ENCODE results near the gene SNTA1. TPM values are rescaled to one million over a fixed set of nuclear protein-coding genes. Genes with fewer than 3 reads are reported as not detected.
A peak's percentile ranks its signal among the peaks of the same experiment; 100 is the strongest.

The SNTA1 gene
- total and polyA plus RNA-seq, 9 of the 15 experiments (the other 6 are each of a cell fraction or from before 2014, with no cell fraction given) = 1.2 to 40.8 (median 20.3) TPM

DNA sequence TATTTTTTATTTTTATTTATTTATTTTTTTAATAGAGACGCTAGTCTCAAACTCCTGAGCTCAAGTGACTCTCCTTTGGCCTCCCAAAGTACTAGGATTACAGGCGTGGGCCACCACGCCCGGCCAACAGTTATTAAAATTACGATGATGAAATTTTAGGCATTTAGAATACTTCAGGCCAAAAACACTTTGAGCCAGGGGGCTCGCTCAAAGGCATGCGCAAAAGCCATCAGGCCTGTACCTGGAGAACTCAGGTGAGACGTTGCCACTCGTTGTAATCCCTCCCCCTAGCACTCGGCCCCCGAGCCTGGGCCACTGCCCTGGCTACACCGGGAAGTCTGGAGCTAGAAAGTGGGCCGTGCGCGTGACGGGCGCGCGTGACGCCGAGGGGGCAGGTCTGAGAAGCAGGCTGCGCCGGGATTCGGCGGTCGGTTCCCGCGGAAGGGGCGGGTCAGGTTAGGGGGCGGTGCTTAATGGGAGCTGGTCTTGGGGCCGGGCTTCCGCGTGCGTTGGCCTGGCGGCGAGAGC lies 46.0 kb upstream of the SNTA1 start (continued):
- TF ChIP-seq NELFE (IDR thresholded peaks at IDR 0.05; ENCODE audit: insufficient read depth, insufficient read length) = no peak
- TF ChIP-seq IFI16 (CRISPR knock-in tag; IDR thresholded peaks at IDR 0.05) = no peak
- TF ChIP-seq KLF13 (tag; IDR thresholded peaks at IDR 0.05; ENCODE audit: borderline replicate concordance, low read depth) = no peak
- no peak for TF ChIP-seq ZNF830 (CRISPR knock-in tag; IDR thresholded peaks at IDR 0.05)
- TF ChIP-seq KDM1A (IDR thresholded peaks at IDR 0.05) = no peak
- TF ChIP-seq, protein P1, sequence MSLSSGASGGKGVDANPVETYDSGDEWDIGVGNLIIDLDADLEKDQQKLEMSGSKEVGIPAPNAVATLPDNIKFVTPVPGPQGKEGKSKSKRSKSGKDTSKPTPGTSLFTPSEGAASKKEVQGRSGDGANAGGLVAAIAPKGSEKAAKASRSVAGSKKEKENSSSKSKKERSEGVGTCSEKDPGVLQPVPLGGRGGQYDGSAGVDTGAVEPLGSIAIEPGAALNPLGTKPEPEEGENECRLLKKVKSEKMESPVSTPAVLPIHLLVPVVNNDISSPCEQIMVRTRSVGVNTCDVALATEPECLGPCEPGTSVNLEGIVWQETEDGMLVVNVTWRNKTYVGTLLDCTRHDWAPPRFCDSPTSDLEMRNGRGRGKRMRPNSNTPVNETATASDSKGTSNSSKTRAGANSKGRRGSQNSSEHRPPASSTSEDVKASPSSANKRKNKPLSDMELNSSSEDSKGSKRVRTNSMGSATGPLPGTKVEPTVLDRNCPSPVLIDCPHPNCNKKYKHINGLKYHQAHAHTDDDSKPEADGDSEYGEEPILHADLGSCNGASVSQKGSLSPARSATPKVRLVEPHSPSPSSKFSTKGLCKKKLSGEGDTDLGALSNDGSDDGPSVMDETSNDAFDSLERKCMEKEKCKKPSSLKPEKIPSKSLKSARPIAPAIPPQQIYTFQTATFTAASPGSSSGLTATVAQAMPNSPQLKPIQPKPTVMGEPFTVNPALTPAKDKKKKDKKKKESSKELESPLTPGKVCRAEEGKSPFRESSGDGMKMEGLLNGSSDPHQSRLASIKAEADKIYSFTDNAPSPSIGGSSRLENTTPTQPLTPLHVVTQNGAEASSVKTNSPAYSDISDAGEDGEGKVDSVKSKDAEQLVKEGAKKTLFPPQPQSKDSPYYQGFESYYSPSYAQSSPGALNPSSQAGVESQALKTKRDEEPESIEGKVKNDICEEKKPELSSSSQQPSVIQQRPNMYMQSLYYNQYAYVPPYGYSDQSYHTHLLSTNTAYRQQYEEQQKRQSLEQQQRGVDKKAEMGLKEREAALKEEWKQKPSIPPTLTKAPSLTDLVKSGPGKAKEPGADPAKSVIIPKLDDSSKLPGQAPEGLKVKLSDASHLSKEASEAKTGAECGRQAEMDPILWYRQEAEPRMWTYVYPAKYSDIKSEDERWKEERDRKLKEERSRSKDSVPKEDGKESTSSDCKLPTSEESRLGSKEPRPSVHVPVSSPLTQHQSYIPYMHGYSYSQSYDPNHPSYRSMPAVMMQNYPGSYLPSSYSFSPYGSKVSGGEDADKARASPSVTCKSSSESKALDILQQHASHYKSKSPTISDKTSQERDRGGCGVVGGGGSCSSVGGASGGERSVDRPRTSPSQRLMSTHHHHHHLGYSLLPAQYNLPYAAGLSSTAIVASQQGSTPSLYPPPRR (CRISPR knock-in tag; IDR thresholded peaks at IDR 0.05; ENCODE audit: borderline replicate concordance) = no peak
- TF ChIP-seq CHD4 (IDR thresholded peaks at IDR 0.05; ENCODE audit: insufficient read depth, insufficient replicate concordance, low read depth, low read length, poor library complexity, severe bottlenecking) = no peak
- TF ChIP-seq ZNF589 (CRISPR knock-in tag; IDR thresholded peaks at IDR 0.05; ENCODE audit: low read depth) = peak; percentile 63; the same call in 1 of the 2 replicates
- TF ChIP-seq, protein P2, sequence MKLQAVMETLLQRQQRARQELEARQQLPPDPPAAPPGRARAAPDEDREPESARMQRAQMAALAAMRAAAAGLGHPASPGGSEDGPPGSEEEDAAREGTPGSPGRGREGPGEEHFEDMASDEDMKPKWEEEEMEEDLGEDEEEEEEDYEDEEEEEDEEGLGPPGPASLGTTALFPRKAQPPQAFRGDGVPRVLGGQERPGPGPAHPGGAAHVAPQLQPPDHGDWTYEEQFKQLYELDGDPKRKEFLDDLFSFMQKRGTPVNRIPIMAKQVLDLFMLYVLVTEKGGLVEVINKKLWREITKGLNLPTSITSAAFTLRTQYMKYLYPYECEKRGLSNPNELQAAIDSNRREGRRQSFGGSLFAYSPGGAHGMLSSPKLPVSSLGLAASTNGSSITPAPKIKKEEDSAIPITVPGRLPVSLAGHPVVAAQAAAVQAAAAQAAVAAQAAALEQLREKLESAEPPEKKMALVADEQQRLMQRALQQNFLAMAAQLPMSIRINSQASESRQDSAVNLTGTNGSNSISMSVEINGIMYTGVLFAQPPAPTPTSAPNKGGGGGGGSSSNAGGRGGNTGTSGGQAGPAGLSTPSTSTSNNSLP (IDR thresholded peaks at IDR 0.05; ENCODE audit: borderline replicate concordance, low read depth, low read length) = no peak
- TF ChIP-seq, protein P3, sequence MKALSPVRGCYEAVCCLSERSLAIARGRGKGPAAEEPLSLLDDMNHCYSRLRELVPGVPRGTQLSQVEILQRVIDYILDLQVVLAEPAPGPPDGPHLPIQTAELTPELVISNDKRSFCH (CRISPR knock-in tag; IDR thresholded peaks at IDR 0.05) = no peak
- TF ChIP-seq, protein P3 (tag; IDR thresholded peaks at IDR 0.05) = no peak
- peak; percentile 95 for TF ChIP-seq SUPT5H (IDR thresholded peaks at IDR 0.05)
- TF ChIP-seq FOSL1 (tag; conservative IDR thresholded peaks at IDR 0.05) = no peak
- TF ChIP-seq, protein P4, sequence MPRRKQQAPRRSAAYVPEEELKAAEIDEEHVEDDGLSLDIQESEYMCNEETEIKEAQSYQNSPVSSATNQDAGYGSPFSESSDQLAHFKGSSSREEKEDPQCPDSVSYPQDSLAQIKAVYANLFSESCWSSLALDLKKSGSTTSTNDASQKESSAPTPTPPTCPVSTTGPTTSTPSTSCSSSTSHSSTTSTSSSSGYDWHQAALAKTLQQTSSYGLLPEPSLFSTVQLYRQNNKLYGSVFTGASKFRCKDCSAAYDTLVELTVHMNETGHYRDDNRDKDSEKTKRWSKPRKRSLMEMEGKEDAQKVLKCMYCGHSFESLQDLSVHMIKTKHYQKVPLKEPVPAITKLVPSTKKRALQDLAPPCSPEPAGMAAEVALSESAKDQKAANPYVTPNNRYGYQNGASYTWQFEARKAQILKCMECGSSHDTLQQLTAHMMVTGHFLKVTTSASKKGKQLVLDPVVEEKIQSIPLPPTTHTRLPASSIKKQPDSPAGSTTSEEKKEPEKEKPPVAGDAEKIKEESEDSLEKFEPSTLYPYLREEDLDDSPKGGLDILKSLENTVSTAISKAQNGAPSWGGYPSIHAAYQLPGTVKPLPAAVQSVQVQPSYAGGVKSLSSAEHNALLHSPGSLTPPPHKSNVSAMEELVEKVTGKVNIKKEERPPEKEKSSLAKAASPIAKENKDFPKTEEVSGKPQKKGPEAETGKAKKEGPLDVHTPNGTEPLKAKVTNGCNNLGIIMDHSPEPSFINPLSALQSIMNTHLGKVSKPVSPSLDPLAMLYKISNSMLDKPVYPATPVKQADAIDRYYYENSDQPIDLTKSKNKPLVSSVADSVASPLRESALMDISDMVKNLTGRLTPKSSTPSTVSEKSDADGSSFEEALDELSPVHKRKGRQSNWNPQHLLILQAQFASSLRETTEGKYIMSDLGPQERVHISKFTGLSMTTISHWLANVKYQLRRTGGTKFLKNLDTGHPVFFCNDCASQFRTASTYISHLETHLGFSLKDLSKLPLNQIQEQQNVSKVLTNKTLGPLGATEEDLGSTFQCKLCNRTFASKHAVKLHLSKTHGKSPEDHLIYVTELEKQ (CRISPR knock-in tag; IDR thresholded peaks at IDR 0.05) = no peak
- no peak for TF ChIP-seq PHTF2 (CRISPR knock-in tag; IDR thresholded peaks at IDR 0.05)
- no peak for TF ChIP-seq ZNF785 (CRISPR knock-in tag; IDR thresholded peaks at IDR 0.05)
